HG02678 (cell line): ENCODE data around the gene MYH14.

Experiments
- ATAC-seq: cut with Tn5 transposase; IDR thresholded peaks from one replicate; pipeline ENCODE4 v1.9.1; 2021; ENCODE audit warnings: mild to moderate bottlenecking, moderate library complexity; ENCODE audit not compliant: unreplicated experiment

The MYH14 gene

DNA sequence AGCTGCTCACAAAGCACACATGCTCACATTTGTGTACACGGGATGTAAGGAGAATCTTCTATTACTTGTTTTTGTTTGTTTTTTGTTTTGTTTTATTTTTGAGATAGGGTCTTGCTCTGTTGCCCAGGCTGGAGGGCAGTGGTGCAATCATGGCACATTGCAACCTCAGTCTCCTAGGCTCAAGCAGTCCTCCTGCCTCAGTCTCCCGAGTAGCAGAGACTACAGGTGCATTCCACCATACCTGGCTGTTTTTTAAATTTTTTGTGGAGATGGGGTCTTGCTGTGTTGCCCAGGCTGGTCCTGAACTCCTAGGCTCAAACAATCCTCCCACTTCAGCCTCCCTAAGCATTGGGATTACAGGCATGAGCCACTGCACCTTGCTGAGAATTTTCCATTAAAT, 83.9 kb downstream of the MYH14 start:
- no peak for ATAC-seq

DNA sequence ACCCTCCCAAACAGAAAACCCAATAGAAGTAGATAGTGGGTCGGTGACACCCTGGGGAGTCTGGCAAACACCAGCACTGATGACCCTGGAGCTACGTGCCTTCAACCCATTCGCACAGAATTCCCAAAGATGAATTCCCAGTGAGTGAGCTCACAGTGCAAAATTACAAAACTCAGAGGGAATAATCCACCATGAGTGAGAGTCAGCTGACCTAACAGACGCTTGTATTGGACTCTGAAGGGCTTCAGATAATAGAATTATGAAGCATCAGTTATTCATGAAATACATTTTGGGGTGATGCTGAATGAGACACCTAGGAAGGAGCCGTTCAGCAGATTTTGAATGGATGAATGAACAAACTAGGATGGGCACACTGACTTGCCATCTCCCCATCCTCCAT, 85.5 kb downstream of the MYH14 start:
- no peak for ATAC-seq

DNA sequence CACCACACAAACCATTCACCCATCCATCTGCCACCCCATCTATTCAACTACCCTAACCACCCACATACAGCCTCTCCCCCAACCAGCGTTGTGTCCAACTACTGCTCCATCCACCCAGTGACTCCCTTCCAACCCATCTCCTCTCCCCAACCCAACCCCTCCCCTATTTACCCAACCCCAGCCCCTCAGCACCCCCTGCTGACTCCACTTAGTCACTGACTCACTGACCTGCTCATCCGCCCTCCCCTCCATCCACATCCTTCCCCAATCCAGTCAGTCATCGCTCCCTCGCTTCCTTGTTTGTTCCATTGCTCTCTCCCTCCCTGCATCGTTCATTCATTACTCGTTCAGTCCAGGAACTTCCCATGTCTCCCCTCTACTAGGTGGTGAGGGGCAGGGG, 86.6 kb downstream of the MYH14 start:
- no peak for ATAC-seq

DNA sequence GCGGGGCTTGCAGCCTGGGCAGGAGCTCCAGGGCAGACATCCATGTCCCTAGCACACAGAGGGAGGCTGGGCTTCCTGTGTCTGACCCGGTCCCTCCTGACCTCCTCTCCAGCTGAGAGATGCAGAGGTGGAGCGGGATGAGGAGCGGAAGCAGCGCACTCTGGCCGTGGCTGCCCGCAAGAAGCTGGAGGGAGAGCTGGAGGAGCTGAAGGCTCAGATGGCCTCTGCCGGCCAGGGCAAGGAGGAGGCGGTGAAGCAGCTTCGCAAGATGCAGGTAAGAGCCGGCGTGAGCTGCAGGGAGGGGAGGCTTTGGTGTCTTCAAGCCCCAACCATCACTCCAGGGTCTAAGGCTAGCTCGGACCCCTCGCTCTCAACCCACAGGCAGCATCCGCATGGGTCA, 87.4 kb downstream of the MYH14 start:
- no peak for ATAC-seq

DNA sequence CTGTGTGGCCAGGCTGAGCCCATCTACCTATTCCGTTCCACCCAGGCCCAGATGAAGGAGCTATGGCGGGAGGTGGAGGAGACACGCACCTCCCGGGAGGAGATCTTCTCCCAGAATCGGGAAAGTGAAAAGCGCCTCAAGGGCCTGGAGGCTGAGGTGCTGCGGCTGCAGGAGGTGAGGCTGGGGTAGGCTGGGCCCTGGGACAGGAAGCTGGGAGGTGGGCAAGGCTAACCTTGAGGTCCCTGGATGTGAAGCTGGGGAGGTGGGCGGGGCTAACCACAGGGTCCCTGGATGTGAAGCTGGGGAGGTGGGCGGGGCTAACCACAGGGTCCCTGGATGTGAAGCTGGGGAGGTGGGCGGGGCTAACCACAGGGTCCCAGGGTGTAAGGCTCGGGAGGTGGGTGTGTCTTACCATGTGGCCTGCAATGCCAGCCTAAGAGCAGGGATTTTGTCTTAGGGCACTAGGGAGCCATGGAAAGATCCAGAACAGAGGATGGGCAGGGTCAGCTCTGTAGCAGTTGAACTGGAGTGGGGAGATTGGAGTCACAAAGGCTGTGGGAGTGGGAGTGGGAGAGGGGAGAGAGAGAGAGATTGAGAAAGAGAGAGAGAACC, 88.9 kb downstream of the MYH14 start:
- no peak for ATAC-seq

DNA sequence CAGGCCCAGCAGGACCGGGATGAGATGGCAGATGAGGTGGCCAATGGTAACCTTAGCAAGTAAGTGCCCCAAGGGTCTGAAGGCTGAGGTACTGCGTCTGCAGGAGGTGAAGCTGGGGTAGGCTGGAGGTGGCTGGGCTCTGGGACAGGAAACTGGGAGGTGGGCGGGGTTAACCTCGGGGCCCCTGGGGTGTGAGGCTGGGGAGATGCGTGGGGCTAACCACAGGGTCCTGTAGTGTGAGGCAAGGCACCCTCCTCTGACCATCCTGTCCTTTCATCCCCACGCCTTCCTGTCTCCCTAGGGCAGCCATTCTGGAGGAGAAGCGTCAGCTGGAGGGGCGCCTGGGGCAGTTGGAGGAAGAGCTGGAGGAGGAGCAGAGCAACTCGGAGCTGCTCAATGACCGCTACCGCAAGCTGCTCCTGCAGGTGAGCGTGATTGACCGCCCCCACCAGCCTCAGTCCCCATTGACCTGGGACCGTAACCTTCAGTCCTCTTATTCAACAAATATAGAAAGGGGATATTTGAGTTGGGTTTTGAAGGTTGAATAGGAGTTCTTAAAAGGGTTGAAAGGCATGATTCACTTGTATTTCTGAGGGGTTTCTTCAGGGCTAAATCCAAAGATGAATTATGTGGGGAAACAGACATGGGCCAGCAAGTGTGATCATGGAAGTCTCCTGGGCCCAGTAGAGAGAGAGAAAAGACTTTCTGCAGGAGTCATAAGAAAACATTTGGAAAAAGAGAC, 90.0 kb downstream of the MYH14 start:
- no peak for ATAC-seq

DNA sequence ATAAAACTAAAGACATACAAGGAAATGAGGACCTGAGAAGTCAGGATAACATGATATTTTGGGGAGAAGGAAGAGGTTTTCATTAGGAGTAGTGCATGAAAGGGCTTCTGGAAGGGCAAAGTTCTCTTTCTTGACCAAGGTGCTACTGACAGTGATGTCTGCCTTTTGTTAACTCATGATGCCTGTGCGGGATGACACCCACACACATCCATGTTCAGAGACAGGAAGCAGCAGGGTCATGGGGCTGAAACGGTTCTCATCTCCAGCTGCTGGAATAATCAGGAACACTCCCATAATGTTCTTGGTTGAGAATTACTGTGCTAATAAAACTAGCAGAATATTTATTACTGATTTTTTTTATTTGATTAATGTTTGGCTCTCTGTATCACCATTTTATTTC, 96.6 kb downstream of the MYH14 start:
- ATAC-seq = no peak

DNA sequence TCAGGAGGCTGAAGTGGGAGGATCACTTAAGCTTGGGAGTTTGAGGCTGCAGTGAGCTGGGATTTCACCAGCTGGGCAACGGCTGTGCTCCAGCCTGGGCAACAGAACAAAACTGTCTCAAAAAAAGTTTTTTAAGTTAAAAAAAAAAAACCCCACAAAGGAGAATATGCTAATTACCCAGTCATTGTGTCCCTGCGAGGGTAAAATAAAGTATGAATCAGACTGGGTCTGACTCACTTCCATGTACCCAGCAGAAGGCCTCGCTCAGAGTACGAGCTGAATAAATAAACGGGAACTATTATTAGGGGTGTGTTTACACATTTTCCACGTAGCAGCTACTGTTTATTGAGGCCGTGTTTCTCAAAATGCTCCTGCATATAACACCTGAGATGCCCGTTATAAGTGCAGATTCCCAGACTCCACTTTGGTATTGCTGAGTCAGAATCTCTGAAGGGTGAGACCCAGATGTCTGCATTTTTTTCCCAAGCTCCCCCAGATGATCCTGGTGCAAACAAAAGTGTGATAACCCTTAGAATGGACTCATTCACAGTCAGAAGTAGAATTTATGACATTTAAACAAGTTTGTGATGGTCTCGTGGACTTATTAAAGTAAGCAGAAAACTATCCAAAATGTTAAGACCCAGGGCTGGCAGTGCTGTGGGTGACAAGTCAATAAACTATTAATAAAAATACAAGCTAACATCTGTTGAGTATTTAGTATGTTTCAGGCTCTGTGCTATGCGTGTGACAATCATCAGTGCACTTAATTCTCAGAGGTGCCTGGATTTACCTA, 97.6 kb downstream of the MYH14 start:
- ATAC-seq = no peak

DNA sequence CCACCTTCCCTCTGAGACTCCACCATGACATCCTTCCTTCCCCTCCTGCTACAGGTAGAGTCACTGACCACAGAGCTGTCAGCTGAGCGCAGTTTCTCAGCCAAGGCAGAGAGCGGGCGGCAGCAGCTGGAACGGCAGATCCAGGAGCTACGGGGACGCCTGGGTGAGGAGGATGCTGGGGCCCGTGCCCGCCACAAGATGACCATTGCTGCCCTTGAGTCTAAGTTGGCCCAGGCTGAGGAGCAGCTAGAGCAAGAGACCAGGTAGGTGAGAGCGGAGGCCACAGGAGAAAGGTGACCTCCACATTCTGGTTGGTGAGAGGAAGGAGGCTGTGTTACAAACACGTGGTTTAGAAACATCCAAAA, 98.2 kb downstream of the MYH14 start:
- no peak for ATAC-seq

DNA sequence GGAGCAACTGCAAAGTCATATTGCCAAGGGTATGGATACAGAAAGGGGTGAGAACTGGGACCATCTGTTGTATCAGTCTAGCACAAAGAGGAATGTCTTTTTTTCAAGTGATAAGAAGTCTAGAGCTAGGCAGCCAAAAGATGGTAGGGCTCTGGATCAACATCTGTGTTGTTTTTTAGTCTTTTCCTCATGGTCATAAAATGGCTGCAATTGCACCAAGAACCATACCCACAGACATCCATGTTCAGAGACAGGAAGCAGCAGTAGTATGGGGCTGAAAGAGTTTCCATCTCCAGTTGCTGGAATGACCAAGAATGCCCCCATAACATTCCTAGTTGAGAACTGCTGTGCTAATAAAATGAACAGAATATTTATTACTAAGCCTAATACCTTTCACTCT, 100.1 kb downstream of the MYH14 start:
- ATAC-seq = no peak

DNA sequence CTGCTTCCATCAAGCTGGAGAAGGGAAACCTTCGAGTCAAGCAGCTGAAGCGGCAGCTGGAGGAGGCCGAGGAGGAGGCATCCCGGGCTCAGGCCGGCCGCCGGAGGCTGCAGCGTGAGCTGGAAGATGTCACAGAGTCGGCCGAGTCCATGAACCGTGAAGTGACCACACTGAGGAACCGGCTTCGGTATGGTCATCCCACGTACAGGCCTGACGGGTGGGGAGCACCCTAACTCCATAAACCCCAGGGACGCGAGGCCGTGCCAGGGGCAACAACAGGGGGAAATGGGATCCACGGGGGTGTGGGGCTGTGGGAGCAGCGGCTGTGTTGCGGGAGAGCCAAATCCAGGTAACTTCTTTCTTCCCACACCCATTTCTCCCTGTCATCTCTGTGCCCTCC, 105.6 kb downstream of the MYH14 start:
- no peak for ATAC-seq

DNA sequence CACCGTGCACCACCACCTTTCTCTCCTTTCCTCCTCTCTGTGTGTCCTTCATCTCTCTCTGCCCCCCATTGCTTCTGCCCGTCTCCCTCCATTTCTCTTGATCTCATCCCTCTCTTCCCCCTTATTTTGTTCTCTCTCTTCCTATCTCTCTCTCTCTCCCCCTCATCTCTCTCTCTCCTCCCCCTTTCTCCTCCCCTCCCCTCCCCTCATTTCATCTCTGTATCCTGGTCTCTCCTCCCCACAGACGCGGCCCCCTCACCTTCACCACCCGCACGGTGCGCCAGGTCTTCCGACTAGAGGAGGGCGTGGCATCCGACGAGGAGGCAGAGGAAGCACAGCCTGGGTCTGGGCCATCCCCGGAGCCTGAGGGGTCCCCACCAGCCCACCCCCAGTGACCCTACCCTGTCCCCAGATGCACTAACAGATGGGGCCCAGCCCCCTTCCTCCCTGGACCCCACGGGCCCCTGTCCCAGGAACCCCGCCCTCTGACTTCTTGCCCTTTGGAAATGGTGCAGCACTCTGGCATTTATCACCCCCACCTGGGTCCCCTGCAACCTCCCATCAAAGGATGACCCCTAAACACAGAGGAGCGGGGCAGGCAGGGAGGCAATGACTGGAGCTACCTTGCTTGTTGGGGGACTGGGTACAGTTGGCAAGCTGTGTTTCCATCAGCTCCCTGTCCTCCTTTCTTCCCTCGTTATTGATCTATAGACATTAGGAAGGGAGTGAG, 106.1 kb downstream of the MYH14 start:
- ATAC-seq = no peak

DNA sequence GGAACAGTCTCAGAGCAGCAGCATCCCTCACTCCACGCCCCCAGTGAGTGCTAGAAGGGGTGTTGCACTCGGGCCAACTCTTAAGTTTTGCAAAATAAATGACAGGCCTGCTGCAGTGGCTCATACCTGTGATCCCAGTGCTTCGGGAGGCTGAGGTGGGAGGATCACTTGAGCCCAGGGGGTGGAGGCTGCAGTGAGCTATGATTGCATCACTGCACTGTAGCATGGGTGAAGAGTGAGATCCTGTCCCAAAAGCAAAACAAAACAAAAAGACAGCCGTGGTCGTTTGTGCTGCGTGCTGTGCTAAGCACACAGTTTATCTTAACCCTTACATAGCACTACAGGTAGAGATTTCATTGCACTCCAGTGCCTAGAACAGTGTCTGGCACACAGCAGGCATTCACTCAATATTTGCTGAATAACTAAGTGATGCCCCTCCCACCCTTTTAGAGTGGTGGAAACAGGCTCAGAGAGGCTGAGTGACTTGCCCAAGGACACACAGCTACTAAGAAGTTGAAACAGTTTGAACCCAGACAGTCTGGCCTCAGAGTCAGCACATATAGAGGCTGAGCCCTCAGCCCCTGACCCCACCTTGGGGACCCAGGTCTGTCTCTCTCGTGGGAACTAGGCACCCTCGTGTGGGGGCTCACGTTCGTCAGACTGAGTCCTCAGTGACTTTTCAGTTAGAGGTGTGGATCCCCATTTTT, 107.5 kb downstream of the MYH14 start:
- ATAC-seq = no peak

DNA sequence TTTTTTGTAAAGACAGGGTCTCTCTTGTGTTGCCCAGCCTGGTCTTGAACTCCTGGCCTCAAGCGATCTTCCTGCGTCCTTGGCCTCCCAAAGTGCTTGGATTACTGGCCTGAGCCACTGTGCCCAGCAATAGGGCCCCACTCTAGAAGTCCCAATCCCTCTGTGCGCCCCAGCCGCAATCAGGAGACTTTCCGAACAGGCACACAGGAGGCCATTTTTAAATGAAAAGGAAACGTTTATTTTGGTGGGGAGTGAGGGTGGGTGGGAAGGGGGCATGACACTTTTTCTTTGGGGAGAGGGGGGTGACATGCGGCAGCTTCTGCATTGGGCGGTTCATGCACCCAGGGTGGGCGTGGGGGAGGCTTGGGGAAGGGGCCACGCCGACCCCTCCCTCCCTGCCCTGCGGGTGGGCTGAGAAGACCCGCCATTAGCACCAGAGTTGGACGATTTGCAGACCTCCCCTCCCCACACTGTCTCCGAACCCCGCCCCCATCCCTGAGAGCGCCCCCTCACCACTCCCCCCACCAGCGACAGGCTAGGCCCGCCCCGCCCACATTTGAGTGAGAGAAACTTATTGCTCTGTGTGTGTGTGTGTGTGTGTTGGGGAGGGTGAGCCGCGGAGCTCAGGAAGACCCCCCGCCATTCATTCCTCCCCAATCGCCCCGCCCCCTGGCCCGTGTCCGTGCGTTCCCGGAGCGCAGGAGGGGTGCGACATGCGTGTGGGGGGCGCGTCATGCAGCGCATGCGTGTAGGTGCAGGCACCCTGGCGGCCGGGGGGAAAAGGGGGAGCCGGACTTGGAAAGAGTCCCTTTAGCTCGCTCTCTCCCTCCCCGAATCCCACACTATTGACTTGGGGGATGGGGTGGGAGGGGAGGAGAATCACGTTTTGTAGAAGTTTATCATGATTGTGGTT, 108.6 kb downstream of the MYH14 start:
- no peak for ATAC-seq

DNA sequence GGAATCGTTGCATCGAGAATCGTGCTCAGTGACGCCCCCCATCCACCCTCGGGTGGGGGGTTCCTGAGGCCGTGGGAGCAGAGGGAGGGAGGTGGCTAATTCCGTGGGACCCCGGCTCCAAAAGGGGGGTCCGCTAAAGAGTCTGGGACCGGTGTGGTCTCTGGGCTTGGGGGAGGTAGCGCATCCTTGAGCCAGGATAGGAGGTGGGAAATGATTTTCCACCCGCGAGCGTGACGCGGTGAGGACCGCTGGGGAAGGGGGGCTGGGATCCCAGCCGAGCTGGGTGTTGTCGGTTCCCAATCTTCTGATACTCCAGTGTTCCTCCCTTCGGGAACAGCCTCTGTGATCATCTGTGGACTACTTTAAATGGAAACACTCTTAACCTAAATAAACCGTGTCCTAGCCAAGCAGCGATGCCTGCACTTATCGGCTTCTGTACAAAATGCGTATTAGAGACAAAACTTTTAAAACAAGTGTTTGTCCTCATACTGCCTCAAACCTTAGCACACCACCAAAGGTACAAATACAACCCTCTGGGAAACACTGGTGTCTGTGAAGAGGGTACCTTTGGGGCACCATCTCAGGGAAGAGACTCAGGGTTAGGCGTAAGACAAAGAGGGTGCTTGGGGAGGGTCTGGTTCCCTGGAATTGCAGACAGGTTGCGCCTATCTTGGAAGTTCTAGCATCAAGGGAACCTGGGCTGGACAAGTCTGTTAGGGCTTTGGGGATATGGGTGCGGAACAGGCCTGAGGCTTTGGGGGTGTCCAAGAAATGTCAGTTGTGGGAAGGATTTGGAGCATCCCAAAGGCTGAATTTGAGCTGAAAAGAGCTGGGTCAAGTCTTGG, 109.8 kb downstream of the MYH14 start:
- no peak for ATAC-seq

DNA sequence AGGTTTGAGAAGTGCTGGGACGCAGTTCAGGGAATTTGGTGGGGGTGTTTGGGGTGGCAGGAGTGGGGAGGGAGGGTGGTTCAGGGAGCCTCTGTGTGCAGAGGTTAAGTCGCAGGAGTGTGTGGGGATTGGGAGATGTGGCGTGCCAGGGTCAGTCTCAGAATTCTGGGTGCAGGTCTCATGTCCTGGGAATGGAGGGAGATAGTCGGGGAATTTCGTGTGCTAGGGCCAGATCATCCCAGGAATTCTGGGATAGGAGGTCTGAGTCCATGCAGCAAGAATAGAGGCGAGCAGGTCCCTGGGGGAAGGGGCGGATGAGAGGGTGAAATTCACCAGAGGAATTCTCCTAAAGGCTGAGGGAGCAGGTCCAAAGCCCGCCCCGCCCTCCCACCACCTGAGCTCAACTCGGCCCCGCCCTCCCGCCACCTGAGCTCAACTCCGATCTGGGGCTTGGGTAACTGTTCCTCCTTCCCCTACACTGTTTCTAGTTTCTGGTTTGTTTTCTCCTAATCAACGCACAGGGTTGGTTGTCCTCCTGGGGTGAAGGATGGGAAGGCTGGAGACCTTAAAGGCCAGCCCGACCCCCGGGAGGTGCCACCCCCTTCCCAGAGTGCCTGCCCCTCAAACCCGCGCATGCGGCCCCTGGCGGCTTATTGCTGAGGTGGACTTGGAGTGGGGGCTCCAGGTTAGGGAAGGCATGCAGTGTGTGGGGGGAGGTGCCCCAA, 110.6 kb downstream of the MYH14 start:
- ATAC-seq = no peak

DNA sequence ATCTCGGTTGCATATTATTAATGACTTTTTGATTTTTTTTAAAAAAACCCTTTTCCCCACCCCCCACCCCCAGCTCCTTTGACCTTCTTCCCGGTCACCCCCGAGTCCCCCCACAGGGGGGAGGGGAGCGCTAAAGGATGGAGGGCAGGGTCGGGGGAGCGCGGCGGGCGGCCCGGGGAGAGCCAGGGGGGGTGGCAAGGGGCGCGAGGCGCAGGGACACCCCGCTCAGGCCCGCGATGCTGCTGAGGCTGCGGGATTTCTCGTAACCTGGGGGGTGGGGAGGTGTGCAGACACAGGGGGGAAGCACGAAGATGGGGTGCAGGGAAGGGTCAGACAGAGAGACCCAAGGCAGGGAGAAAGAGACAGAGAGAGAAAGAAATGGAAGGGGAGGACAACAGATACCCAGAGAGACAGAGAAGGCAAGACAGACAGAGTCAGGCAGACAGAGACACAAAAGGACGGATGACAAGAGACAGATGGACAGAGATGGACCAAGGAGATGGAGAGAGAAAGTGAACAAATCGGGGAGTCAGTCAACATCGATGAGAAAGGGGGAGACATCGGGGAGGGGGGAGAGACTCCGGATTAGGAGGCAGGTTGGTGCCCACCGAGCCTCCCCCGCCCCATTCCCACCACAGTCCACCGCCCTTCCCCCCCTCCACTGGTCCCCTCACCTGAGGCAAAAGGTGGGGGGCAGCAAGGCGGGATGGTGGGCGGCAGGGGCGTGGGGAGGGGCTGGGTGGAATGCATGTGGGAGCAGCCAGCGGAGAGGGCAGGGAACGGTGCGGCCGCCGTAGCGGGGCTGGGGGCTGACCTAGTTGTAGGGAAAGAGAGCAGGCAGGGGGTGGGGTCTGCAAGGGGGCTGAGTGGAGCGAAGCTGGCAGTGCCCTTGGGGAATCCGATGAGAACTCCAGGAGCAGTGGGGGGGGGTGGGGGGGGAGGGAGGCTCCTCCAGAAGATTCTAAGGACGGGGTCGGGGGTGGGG, 111.6 kb downstream of the MYH14 start:
- ATAC-seq = no peak
